GM23248 (cell line): ENCODE measurements around the gene LCT. TPM values are rescaled to one million over a fixed set of nuclear protein-coding genes. Genes with fewer than 3 reads are reported as not detected.

ENCODE experiments used
- DNase-seq: peaks from one replicate; pipeline ENCODE4 v3.0.0-alpha.2; 2015
- H2AFZ ChIP-seq: fragments of 200-600 bp; sonication (generic); 2 replicates; pipeline ENCODE4 v1.6.1; 2016; ENCODE audit warnings: antibody characterized with exemption
- H3F3A ChIP-seq: fragments of 200-600 bp; sonication (generic); 2 replicates; pipeline ENCODE4 v1.6.1; 2016; ENCODE audit warnings: mild to moderate bottlenecking, antibody characterized with exemption, mixed run types; ENCODE audit not compliant: insufficient read depth
- H3K27ac ChIP-seq: fragments of 200-600 bp; sonication (generic); 2 replicates; pipeline ENCODE4 v1.5.1; 2016; ENCODE audit warnings: mild to moderate bottlenecking
- H3K27me3 ChIP-seq: fragments of 200-600 bp; sonication (generic); replicated peaks from 2 replicates; pipeline ENCODE4 v1.6.1; 2016; ENCODE audit warnings: mild to moderate bottlenecking; ENCODE audit not compliant: insufficient read depth
- H3K36me3 ChIP-seq: fragments of 200-600 bp; sonication (generic); 2 replicates; pipeline ENCODE4 v1.6.1; 2016; ENCODE audit warnings: low read depth, mild to moderate bottlenecking
- H3K4me1 ChIP-seq: fragments of 200-600 bp; sonication (generic); 2 replicates; pipeline ENCODE4 v1.6.1; 2016; ENCODE audit warnings: mild to moderate bottlenecking; ENCODE audit not compliant: insufficient read depth
- H3K4me2 ChIP-seq: fragments of 200-600 bp; sonication (generic); one replicate; pipeline ENCODE4 v1.6.1; 2016; ENCODE audit warnings: mild to moderate bottlenecking; ENCODE audit not compliant: unreplicated experiment
- H3K4me3 ChIP-seq: fragments of 200-600 bp; sonication (generic); 2 replicates; pipeline ENCODE4 v1.5.1; 2016; ENCODE audit warnings: mild to moderate bottlenecking
- H3K79me2 ChIP-seq: fragments of 200-600 bp; sonication (generic); 2 replicates; pipeline ENCODE4 v1.6.1; 2016; ENCODE audit warnings: mild to moderate bottlenecking; ENCODE audit not compliant: insufficient read depth
- H3K9ac ChIP-seq: fragments of 200-600 bp; sonication (generic); 2 replicates; pipeline ENCODE4 v1.6.1; 2016; ENCODE audit warnings: mild to moderate bottlenecking
- H3K9me2 ChIP-seq: fragments of 200-600 bp; sonication (generic); 2 replicates; pipeline ENCODE4 v1.6.1; 2016; ENCODE audit warnings: mixed run types, mild to moderate bottlenecking, moderate library complexity; ENCODE audit not compliant: insufficient read depth
- H3K9me3 ChIP-seq: fragments of 200-600 bp; sonication (generic); one replicate; pipeline ENCODE4 v1.6.1; 2017; ENCODE audit warnings: low read depth
- H4K20me1 ChIP-seq: fragments of 200-600 bp; sonication (generic); 2 replicates; pipeline ENCODE4 v1.6.0; 2016; ENCODE audit not compliant: insufficient read depth
- EZH2 ChIP-seq: fragments of 200-600 bp; sonication (generic); IDR thresholded peaks from 2 replicates; pipeline ENCODE4 v1.6.1; 2018; ENCODE audit warnings: antibody characterized with exemption, mild to moderate bottlenecking; ENCODE audit not compliant: insufficient read depth, poor library complexity, severe bottlenecking
- EZH2phosphoT487 ChIP-seq: fragments of 200-600 bp; sonication (generic); IDR thresholded peaks from 2 replicates; pipeline ENCODE4 v1.6.1; 2018; ENCODE audit warnings: antibody characterized with exemption, moderate library complexity, mild to moderate bottlenecking, low read depth; ENCODE audit not compliant: insufficient read depth
- WGBS, 2 experiments: methylation state at CpG; one replicate each; pipeline ENCODE4 v1.1.6; 2015 to 2017; ENCODE audit warnings: low lambda C conversion rate in 2 of 2, low coverage in 1 of 2; ENCODE audit errors: missing lambda C conversion rate in 2 of 2; 5-methylcytosine and 5-hydroxymethylcytosine counted together
- in situ Hi-C: fragments of 300-500 bp; cut with MboI; formaldehyde crosslinking; loops from 2 replicates; pipeline ENCODE4 v1.15.0; 2020
- polyA plus RNA-seq: library from polyadenylated mRNA; unstranded; fragments of >200 nt; fragmentation: Nextera tagmentation; extraction: Ambion mirVana; gene quantifications from 2 replicates; pipeline ENCODE4 v1.2.1, GENCODE V29; 2016
- total RNA-seq: library from RNA; depleted of rRNA; stranded (reverse); fragments of >200 nt; shearing (Covaris generic); gene quantifications from 2 replicates; pipeline ENCODE4 v1.2.3, GENCODE V29; 2014

Gene LCT
- total and polyA plus RNA-seq, 2 experiments from 2014 or later = under 0.01 TPM; not detected in 1

GRCh38 chr2:135773319-135773718, 63.7 kb downstream of the LCT start:
- Histone ChIP-seq H3K9ac (no peak overlapping the region), H3K9me3 (no peaks in the 10 kb centered on the region), H3K4me3 (no peak overlapping the region), H3K4me1 (peaks cover 7% of the 10 kb centered on the region), H3K4me2 (no peak overlapping the region), H3K79me2 (peaks cover 14% of the 10 kb centered on the region), H3K27me3 (no peaks in the 10 kb centered on the region), H3K36me3 (peaks cover 88% of the 10 kb centered on the region), H4K20me1 (no peaks in the 10 kb centered on the region), H3F3A (no peaks in the 10 kb centered on the region; the same call in 1 of the 2 replicates), H3K27ac (no peak overlapping the region), H2AFZ (no peak overlapping the region), H3K9me2 (no peaks in the 10 kb centered on the region)
- TF ChIP-seq EZH2 = no peak
- no peak for TF ChIP-seq EZH2phosphoT487
- in situ Hi-C loops = no loop called here
- 91 to 94% methylated on average over 2 of the region's 2 CpGs for WGBS, 2 experiments
- no peak for DNase-seq

GRCh38 chr2:135768863-135769262, 68.1 kb downstream of the LCT start:
- Histone ChIP-seq H3K4me3 (no peak overlapping the region), H3K4me2 (no peak overlapping the region), H3K9ac (no peak overlapping the region), H3K36me3 (peaks cover 88% of the 10 kb centered on the region), H3K4me1 (peaks cover 3% of the 10 kb centered on the region; the same call in 1 of the 2 replicates), H2AFZ (no peak overlapping the region), H3K9me2 (no peaks in the 10 kb centered on the region), H3K9me3 (no peaks in the 10 kb centered on the region), H3K79me2 (peaks cover 56% of the 10 kb centered on the region), H4K20me1 (no peaks in the 10 kb centered on the region), H3K27ac (no peak overlapping the region), H3F3A (no peaks in the 10 kb centered on the region; the same call in 1 of the 2 replicates), H3K27me3 (no peaks in the 10 kb centered on the region)
- TF ChIP-seq EZH2 (no peak), EZH2phosphoT487 (no peak)
- in situ Hi-C loops = no loop called here
- no peak for DNase-seq
- 94 to 96% methylated on average over 8 of the region's 8 CpGs for WGBS, 2 experiments

GRCh38 chr2:135762530-135762929, 74.5 kb downstream of the LCT start:
- Histone ChIP-seq H3K9me3 (no peaks in the 10 kb centered on the region), H3K9me2 (no peaks in the 10 kb centered on the region), H2AFZ (no peak overlapping the region), H3K9ac (no peak overlapping the region), H3K27ac (no peak overlapping the region), H3K4me1 (no peaks in the 10 kb centered on the region), H4K20me1 (no peaks in the 10 kb centered on the region), H3K4me2 (no peak overlapping the region), H3K27me3 (no peaks in the 10 kb centered on the region), H3K79me2 (peaks cover 79% of the 10 kb centered on the region), H3K4me3 (no peak overlapping the region), H3F3A (no peaks in the 10 kb centered on the region), H3K36me3 (peaks cover 76% of the 10 kb centered on the region)
- 50 to 53% methylated on average over 1 of the region's 1 CpG for WGBS, 2 experiments
- TF ChIP-seq EZH2phosphoT487 (no peak), EZH2 (no peak)
- no peak for DNase-seq
- in situ Hi-C loops = no loop called here

GRCh38 chr2:135762022-135762421, 75.0 kb downstream of the LCT start:
- in situ Hi-C loops = no loop called here
- Histone ChIP-seq H3K9ac (no peak overlapping the region), H4K20me1 (no peaks in the 10 kb centered on the region), H3K9me2 (no peaks in the 10 kb centered on the region), H3K79me2 (peaks cover 79% of the 10 kb centered on the region), H3K36me3 (peaks cover 77% of the 10 kb centered on the region), H3K4me2 (no peak overlapping the region), H3K4me3 (no peak overlapping the region), H2AFZ (no peak overlapping the region), H3K4me1 (no peaks in the 10 kb centered on the region), H3K27ac (no peak overlapping the region), H3K9me3 (no peaks in the 10 kb centered on the region), H3F3A (no peaks in the 10 kb centered on the region), H3K27me3 (no peaks in the 10 kb centered on the region)
- no peak for DNase-seq
- no peak for TF ChIP-seq EZH2
- TF ChIP-seq EZH2phosphoT487 = no peak

- WGBS, 2 experiments = 86 to 100% methylated on average over 1 of the region's 1 CpG
- peaks cover 70% of the 10 kb centered on the region for H3K36me3 ChIP-seq
- no peak overlapping the region for H3K4me2 ChIP-seq
- H3K4me3 ChIP-seq = no peak overlapping the region
- peaks cover 86% of the 10 kb centered on the region for H3K79me2 ChIP-seq
- H3K27me3 ChIP-seq = no peaks in the 10 kb centered on the region
- H3K4me1 ChIP-seq = no peaks in the 10 kb centered on the region
- in situ Hi-C loops = no loop called here
- no peak overlapping the region for H2AFZ ChIP-seq
- no peak overlapping the region for H3K9ac ChIP-seq
- no peaks in the 10 kb centered on the region for H3F3A ChIP-seq
- no peaks in the 10 kb centered on the region for H3K9me2 ChIP-seq
- no peak for DNase-seq
- no peak for TF ChIP-seq EZH2
- TF ChIP-seq EZH2phosphoT487 = no peak
- H4K20me1 ChIP-seq = no peaks in the 10 kb centered on the region
- H3K9me3 ChIP-seq = no peaks in the 10 kb centered on the region
- no peak overlapping the region for H3K27ac ChIP-seq
These were observed 80.3 kb downstream of the LCT start for GRCh38 chr2:135756692-135757091.
